ENCODE measurements around the gene NR2C2AP. TPM values are rescaled to one million over a fixed set of nuclear protein-coding genes. Genes with fewer than 3 reads are reported as not detected.
A peak's percentile ranks its signal among the peaks of the same experiment; 100 is the strongest.
"Not testable (repeated sequence)": the region's sequence is repeated elsewhere in the genome, so short reads cannot be mapped to it uniquely, and the experiment has no call there.

The NR2C2AP gene
- total and polyA plus RNA-seq, 3 donors from 2014 or later = 7.0 to 9.6 (median 9.4) TPM

DNA sequence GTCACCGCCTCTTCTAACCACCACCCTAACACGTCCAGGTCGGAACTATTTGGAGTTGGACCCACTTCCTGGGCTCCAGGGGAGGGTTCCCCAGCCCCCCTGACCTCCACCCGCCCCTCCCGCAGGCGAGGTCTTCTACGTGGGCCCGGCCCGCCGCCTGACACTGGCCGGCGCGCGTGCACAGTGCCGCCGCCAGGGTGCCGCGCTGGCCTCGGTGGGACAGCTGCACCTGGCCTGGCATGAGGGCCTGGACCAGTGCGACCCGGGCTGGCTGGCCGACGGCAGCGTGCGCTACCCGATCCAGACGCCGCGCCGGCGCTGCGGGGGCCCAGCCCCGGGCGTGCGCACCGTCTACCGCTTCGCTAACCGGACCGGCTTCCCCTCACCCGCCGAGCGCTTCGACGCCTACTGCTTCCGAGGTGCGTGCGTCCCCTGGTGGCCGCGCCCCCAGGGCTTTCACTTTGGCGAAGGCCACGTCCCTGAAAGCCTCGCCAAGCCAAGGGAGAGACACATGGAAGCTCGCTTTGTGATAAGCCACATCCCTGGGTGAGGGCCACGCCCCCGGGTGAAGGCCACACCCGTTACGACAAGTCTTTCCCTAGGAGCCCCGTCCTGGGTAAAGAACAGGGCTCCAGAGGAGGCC is 21.8 kb upstream of the NR2C2AP start:
- TF ChIP-seq CTCF (IDR thresholded peaks at IDR 0.05) (peak in 2 of 3 experiments; percentile 31 to 47), POLR2A (IDR thresholded peaks at IDR 0.05) (no peak)
- intact Hi-C loops (cut with DNase I; ENCODE audit: low total_unique reads) = no loop called here
- no peaks in the 10 kb centered on the region for H3K9me3 ChIP-seq
- 1 to 12% methylated on average over 5 to 38 of the region's 59 CpGs for WGBS, 2 donors
- no peak overlapping the region for H3K27ac ChIP-seq
- H3K4me3 ChIP-seq = peak overlapping the region; percentile 40 to 47
- peak; percentile 65 for DNase-seq
- no peaks in the 10 kb centered on the region for H3K4me1 ChIP-seq
- no peaks in the 10 kb centered on the region for H3K27me3 ChIP-seq
- H3K36me3 ChIP-seq (ENCODE audit: low read depth, missing control alignments) = no peaks in the 10 kb centered on the region

- Histone ChIP-seq H3K4me3 (peak overlapping the region; percentile 40 to 47), H3K27ac (no peak overlapping the region), H3K9me3 (no peaks in the 10 kb centered on the region), H3K36me3 (ENCODE audit: low read depth, missing control alignments) (no peaks in the 10 kb centered on the region), H3K4me1 (no peaks in the 10 kb centered on the region), H3K27me3 (no peaks in the 10 kb centered on the region)
- intact Hi-C loops (cut with DNase I; ENCODE audit: low total_unique reads) = no loop called here
- 40 to 63% methylated on average over 14 to 17 of the region's 17 CpGs for WGBS, 2 donors
- TF ChIP-seq CTCF (IDR thresholded peaks at IDR 0.05) = no peak
- TF ChIP-seq POLR2A (IDR thresholded peaks at IDR 0.05) = no peak
- DNase-seq = no peak
Measured at GRCh38 chr19:19224150-19224851, 21.1 kb upstream of the NR2C2AP start.

DNA sequence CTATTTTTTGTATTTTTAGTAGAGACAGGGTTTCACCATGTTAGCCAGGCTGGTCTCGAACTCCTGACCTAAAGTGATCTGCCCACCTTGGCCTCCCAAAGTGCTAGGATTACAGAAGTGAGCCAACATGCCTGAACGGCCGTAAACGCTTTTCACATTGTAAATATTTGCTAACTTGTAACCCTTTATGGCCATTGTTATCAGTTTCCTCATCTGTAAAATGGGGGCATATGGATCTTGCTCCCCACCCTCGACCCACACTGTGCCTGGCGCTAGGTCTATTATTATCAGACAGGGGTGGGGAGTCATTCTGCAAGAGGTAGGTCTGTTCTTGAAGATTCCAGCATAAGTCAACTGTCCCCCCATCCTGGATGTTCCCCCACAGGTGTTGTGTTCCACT is 20.4 kb upstream of the NR2C2AP start:
- intact Hi-C loops (cut with DNase I; ENCODE audit: low total_unique reads) = no loop called here

GRCh38 chr19:19223060-19223459 is 19.8 kb upstream of the NR2C2AP start:
- Histone ChIP-seq H3K27ac (no peak overlapping the region), H3K4me3 (no peak overlapping the region), H3K27me3 (no peaks in the 10 kb centered on the region), H3K4me1 (no peaks in the 10 kb centered on the region), H3K9me3 (no peaks in the 10 kb centered on the region), H3K36me3 (ENCODE audit: low read depth, missing control alignments) (no peaks in the 10 kb centered on the region)
- DNase-seq = no peak
- 84 to 87% methylated on average over 5 of the region's 5 CpGs for WGBS, 2 donors
- intact Hi-C loops (cut with DNase I; ENCODE audit: low total_unique reads) = no loop called here
- TF ChIP-seq POLR2A (IDR thresholded peaks at IDR 0.05) (no peak), CTCF (IDR thresholded peaks at IDR 0.05) (no peak)

More for the DNA sequence above, 20.4 kb upstream of the NR2C2AP start:
- no peaks in the 10 kb centered on the region for H3K27me3 ChIP-seq
- DNase-seq = no peak
- H3K4me1 ChIP-seq = no peaks in the 10 kb centered on the region
- no peak overlapping the region for H3K27ac ChIP-seq
- 73 to 83% methylated on average over 4 to 6 of the region's 6 CpGs for WGBS, 2 donors
- no peak for TF ChIP-seq POLR2A (IDR thresholded peaks at IDR 0.05)
- no peak for TF ChIP-seq CTCF (IDR thresholded peaks at IDR 0.05)
- H3K4me3 ChIP-seq = no peak overlapping the region
- no peaks in the 10 kb centered on the region for H3K36me3 ChIP-seq (ENCODE audit: low read depth, missing control alignments)
- H3K9me3 ChIP-seq = no peaks in the 10 kb centered on the region

- H3K36me3 ChIP-seq (ENCODE audit: low read depth, missing control alignments); H3K4me1 ChIP-seq; H3K9me3 ChIP-seq; DNase-seq; intact Hi-C loops (cut with DNase I; ENCODE audit: low total_unique reads); H3K27me3 ChIP-seq; H3K27ac ChIP-seq; H3K4me3 ChIP-seq: not testable (repeated sequence)
- WGBS, 2 donors = 85 to 87% methylated on average over 8 of the region's 8 CpGs
Measured at GRCh38 chr19:19221000-19221399, 17.8 kb upstream of the NR2C2AP start.

Data from testis (tissue), 3 donors.